ENCODE data around the gene WFDC1. TPM values are rescaled to one million over a fixed set of nuclear protein-coding genes. Genes with fewer than 3 reads are reported as not detected.

WFDC1 gene
- total RNA-seq, 2 donors from 2014 or later, result not detected

GRCh38 chr16:84314373-84314772, 19.7 kb downstream of the WFDC1 start:
- H3K27ac Mint-ChIP-seq, result no peak overlapping the region
- no peak for DNase-seq

GRCh38 chr16:84314814-84315213, 20.1 kb downstream of the WFDC1 start:
- H3K4me3 Mint-ChIP-seq, result no peak overlapping the region
- no peaks in the 10 kb centered on the region for H3K4me1 Mint-ChIP-seq
- H3K9me3 ChIP-seq (ENCODE audit: control insufficient read depth, low read length, poor library complexity, severe bottlenecking), result no peaks in the 10 kb centered on the region
- DNase-seq (no peak), ATAC-seq (no peak)
- H3K27ac Mint-ChIP-seq, result no peak overlapping the region
- peaks cover 3% of the 10 kb centered on the region for H3K36me3 Mint-ChIP-seq (ENCODE audit: low read depth)
- peaks cover 44% of the 10 kb centered on the region for H3K27me3 Mint-ChIP-seq

More at GRCh38 chr16:84314373-84314772, 19.7 kb downstream of the WFDC1 start:
- Mint-ChIP-seq H3K36me3 (ENCODE audit: low read depth) (peaks cover 3% of the 10 kb centered on the region), H3K4me3 (no peak overlapping the region), H3K27me3 (peaks cover 48% of the 10 kb centered on the region), H3K4me1 (no peaks in the 10 kb centered on the region)
- ATAC-seq, result no peak
- no peaks in the 10 kb centered on the region for H3K9me3 ChIP-seq (ENCODE audit: control insufficient read depth, low read length, poor library complexity, severe bottlenecking)

GRCh38 chr16:84315422-84315821, 20.7 kb downstream of the WFDC1 start:
- Mint-ChIP-seq H3K4me3 (no peak overlapping the region), H3K36me3 (ENCODE audit: low read depth) (peaks cover 3% of the 10 kb centered on the region), H3K4me1 (no peaks in the 10 kb centered on the region), H3K27me3 (peaks cover 43% of the 10 kb centered on the region), H3K27ac (no peak overlapping the region)
- ATAC-seq, result no peak
- H3K9me3 ChIP-seq (ENCODE audit: control insufficient read depth, low read length, poor library complexity, severe bottlenecking), result no peaks in the 10 kb centered on the region
- no peak for DNase-seq

- no peak overlapping the region for H3K4me3 Mint-ChIP-seq
- no peak overlapping the region for H3K27ac Mint-ChIP-seq
Observed at GRCh38 chr16:84318091-84318975, 23.7 kb downstream of the WFDC1 start.

GRCh38 chr16:84319146-84319760, 24.6 kb downstream of the WFDC1 start:
- H3K36me3 Mint-ChIP-seq (ENCODE audit: low read depth), result peaks cover 2% of the 10 kb centered on the region
- no peak overlapping the region for H3K4me3 Mint-ChIP-seq
- peaks cover 18% of the 10 kb centered on the region for H3K27me3 Mint-ChIP-seq
- ATAC-seq (no peak), DNase-seq (no peak)
- H3K27ac Mint-ChIP-seq, result no peak overlapping the region
- H3K9me3 ChIP-seq (ENCODE audit: control insufficient read depth, low read length, poor library complexity, severe bottlenecking), result no peaks in the 10 kb centered on the region
- no peaks in the 10 kb centered on the region for H3K4me1 Mint-ChIP-seq

More at GRCh38 chr16:84318091-84318975, 23.7 kb downstream of the WFDC1 start:
- DNase-seq (no peak), ATAC-seq (no peak)
- Mint-ChIP-seq H3K4me1 (no peaks in the 10 kb centered on the region), H3K36me3 (ENCODE audit: low read depth) (peaks cover 2% of the 10 kb centered on the region), H3K27me3 (peaks cover 27% of the 10 kb centered on the region)
- no peaks in the 10 kb centered on the region for H3K9me3 ChIP-seq (ENCODE audit: control insufficient read depth, low read length, poor library complexity, severe bottlenecking)

GRCh38 chr16:84320511-84320910, 25.8 kb downstream of the WFDC1 start:
- Mint-ChIP-seq H3K4me1 (no peaks in the 10 kb centered on the region), H3K36me3 (ENCODE audit: low read depth) (peaks cover 2% of the 10 kb centered on the region), H3K27ac (no peak overlapping the region), H3K27me3 (peaks cover 5% of the 10 kb centered on the region), H3K4me3 (no peak overlapping the region)
- H3K9me3 ChIP-seq (ENCODE audit: control insufficient read depth, low read length, poor library complexity, severe bottlenecking), result no peaks in the 10 kb centered on the region
- ATAC-seq, result no peak
- no peak for DNase-seq

GRCh38 chr16:84321932-84322331, 27.3 kb downstream of the WFDC1 start:
- no peaks in the 10 kb centered on the region for H3K9me3 ChIP-seq (ENCODE audit: control insufficient read depth, low read length, poor library complexity, severe bottlenecking)
- peaks cover 2% of the 10 kb centered on the region for H3K36me3 Mint-ChIP-seq (ENCODE audit: low read depth)
- no peaks in the 10 kb centered on the region for H3K27me3 Mint-ChIP-seq
- H3K4me3 Mint-ChIP-seq, result no peak overlapping the region
- ATAC-seq, result no peak
- DNase-seq, result no peak
- H3K27ac Mint-ChIP-seq, result no peak overlapping the region
- H3K4me1 Mint-ChIP-seq, result no peaks in the 10 kb centered on the region

- Mint-ChIP-seq H3K27ac (no peak overlapping the region), H3K4me3 (no peak overlapping the region), H3K27me3 (peaks cover 2% of the 10 kb centered on the region), H3K4me1 (no peaks in the 10 kb centered on the region), H3K36me3 (ENCODE audit: low read depth) (peaks cover 1% of the 10 kb centered on the region)
- no peaks in the 10 kb centered on the region for H3K9me3 ChIP-seq (ENCODE audit: control insufficient read depth, low read length, poor library complexity, severe bottlenecking)
- no peak for DNase-seq
- no peak for ATAC-seq
Observed at GRCh38 chr16:84322749-84323148, 28.1 kb downstream of the WFDC1 start.

GRCh38 chr16:84323606-84324005, 28.9 kb downstream of the WFDC1 start:
- H3K9me3 ChIP-seq (ENCODE audit: control insufficient read depth, low read length, poor library complexity, severe bottlenecking), result no peaks in the 10 kb centered on the region
- no peaks in the 10 kb centered on the region for H3K4me1 Mint-ChIP-seq
- H3K27ac Mint-ChIP-seq, result no peak overlapping the region
- ATAC-seq, result no peak
- peaks cover 5% of the 10 kb centered on the region for H3K27me3 Mint-ChIP-seq
- H3K4me3 Mint-ChIP-seq, result no peak overlapping the region
- no peak for DNase-seq
- H3K36me3 Mint-ChIP-seq (ENCODE audit: low read depth), result no peaks in the 10 kb centered on the region

GRCh38 chr16:84324434-84325262, 30.0 kb downstream of the WFDC1 start:
- H3K4me1 Mint-ChIP-seq, result no peaks in the 10 kb centered on the region
- peaks cover 5% of the 10 kb centered on the region for H3K27me3 Mint-ChIP-seq
- DNase-seq (no peak), ATAC-seq (no peak)
- H3K4me3 Mint-ChIP-seq, result no peak overlapping the region
- no peak overlapping the region for H3K27ac Mint-ChIP-seq
- H3K9me3 ChIP-seq (ENCODE audit: control insufficient read depth, low read length, poor library complexity, severe bottlenecking), result no peaks in the 10 kb centered on the region
- no peaks in the 10 kb centered on the region for H3K36me3 Mint-ChIP-seq (ENCODE audit: low read depth)

GRCh38 chr16:84326545-84326944, 31.9 kb downstream of the WFDC1 start:
- ATAC-seq (no peak), DNase-seq (no peak)
- no peak overlapping the region for H3K27ac Mint-ChIP-seq
- H3K27me3 Mint-ChIP-seq, result peaks cover 13% of the 10 kb centered on the region
- H3K4me3 Mint-ChIP-seq, result no peak overlapping the region
- H3K4me1 Mint-ChIP-seq, result no peaks in the 10 kb centered on the region
- H3K36me3 Mint-ChIP-seq (ENCODE audit: low read depth), result peaks cover 2% of the 10 kb centered on the region
- no peaks in the 10 kb centered on the region for H3K9me3 ChIP-seq (ENCODE audit: control insufficient read depth, low read length, poor library complexity, severe bottlenecking)

- no peak for DNase-seq
- H3K9me3 ChIP-seq (ENCODE audit: control insufficient read depth, low read length, poor library complexity, severe bottlenecking), result no peaks in the 10 kb centered on the region
- Mint-ChIP-seq H3K27ac (no peak overlapping the region), H3K4me1 (no peaks in the 10 kb centered on the region), H3K27me3 (peaks cover 14% of the 10 kb centered on the region), H3K36me3 (ENCODE audit: low read depth) (peaks cover 3% of the 10 kb centered on the region), H3K4me3 (no peak overlapping the region)
- no peak for ATAC-seq
Observed at GRCh38 chr16:84327926-84328505, 33.3 kb downstream of the WFDC1 start.

GRCh38 chr16:84329016-84329415, 34.3 kb downstream of the WFDC1 start:
- no peak overlapping the region for H3K4me3 Mint-ChIP-seq
- H3K36me3 Mint-ChIP-seq (ENCODE audit: low read depth), result peaks cover 3% of the 10 kb centered on the region
- ATAC-seq (no peak), DNase-seq (no peak)
- peaks cover 19% of the 10 kb centered on the region for H3K27me3 Mint-ChIP-seq
- H3K9me3 ChIP-seq (ENCODE audit: control insufficient read depth, low read length, poor library complexity, severe bottlenecking), result no peaks in the 10 kb centered on the region
- H3K27ac Mint-ChIP-seq, result no peak overlapping the region
- H3K4me1 Mint-ChIP-seq, result no peaks in the 10 kb centered on the region
